ENCODE measurements around the gene TNKS1BP1.

The TNKS1BP1 gene

DNA sequence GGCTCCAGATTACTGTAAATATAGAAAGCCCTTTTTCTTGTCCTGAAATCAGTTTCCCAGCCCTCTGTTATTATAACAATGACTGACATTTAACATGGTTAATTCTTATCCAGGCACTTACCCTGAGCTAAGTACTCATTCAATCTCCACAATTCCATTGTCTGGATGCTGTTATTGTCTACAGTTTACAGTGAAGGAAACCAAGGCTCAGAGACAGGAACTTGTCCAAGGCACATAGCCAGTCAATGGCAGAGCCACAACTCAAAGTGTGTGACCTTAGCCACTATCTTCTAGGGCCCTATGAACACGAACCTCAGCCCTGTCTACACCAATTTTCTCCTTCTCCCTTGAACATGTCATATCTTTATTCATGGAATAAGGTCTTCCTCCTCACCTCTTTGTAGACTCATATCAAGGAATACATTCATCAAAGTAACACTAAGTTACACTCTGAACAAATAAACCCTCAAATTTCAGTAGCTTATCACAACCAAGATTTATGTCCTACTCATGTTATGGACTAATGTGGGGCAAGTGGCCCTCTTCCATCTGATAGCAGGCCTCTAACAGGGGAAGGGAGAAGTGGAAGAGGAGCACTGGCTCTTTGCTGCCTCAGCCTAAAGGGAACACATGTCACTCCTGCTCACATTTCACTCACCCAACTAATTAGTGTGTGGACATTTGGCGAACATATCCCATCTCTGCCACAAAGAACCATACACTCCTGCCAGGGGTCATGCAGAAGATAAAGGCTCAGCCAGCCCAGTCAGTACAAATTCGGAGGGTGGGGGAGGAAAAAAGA lies 48.4 kb downstream of the TNKS1BP1 start:
- Histone ChIP-seq H2AFZ (ENCODE audit: low read length) (no peak overlapping the region), H3K4me2 (ENCODE audit: low read length) (no peak overlapping the region), H3K4me3 (ENCODE audit: low read depth, low read length, poor library complexity, severe bottlenecking) (no peak overlapping the region), H3K4me1 (ENCODE audit: insufficient read depth, low read length, severe bottlenecking) (no peaks in the 10 kb centered on the region), H3K9me3 (ENCODE audit: low read length) (peaks cover 5% of the 10 kb centered on the region; the same call in 1 of the 2 replicates), H4K20me1 (ENCODE audit: insufficient read depth, low read length) (no peaks in the 10 kb centered on the region), H3K27me3 (ENCODE audit: insufficient read depth, low read length) (no peaks in the 10 kb centered on the region), H3K79me2 (ENCODE audit: insufficient read depth, low read length) (no peaks in the 10 kb centered on the region), H3K9me2 (ENCODE audit: low read depth, low read length) (no peaks in the 10 kb centered on the region), H3K36me3 (ENCODE audit: insufficient read depth, low read length) (no peaks in the 10 kb centered on the region), H3F3A (ENCODE audit: insufficient read depth, low read length) (no peaks in the 10 kb centered on the region), H3K27ac (ENCODE audit: low read depth, low read length, poor library complexity, severe bottlenecking) (no peak overlapping the region), H3K9ac (ENCODE audit: low read length) (no peak overlapping the region)
- TF ChIP-seq, protein P1, sequence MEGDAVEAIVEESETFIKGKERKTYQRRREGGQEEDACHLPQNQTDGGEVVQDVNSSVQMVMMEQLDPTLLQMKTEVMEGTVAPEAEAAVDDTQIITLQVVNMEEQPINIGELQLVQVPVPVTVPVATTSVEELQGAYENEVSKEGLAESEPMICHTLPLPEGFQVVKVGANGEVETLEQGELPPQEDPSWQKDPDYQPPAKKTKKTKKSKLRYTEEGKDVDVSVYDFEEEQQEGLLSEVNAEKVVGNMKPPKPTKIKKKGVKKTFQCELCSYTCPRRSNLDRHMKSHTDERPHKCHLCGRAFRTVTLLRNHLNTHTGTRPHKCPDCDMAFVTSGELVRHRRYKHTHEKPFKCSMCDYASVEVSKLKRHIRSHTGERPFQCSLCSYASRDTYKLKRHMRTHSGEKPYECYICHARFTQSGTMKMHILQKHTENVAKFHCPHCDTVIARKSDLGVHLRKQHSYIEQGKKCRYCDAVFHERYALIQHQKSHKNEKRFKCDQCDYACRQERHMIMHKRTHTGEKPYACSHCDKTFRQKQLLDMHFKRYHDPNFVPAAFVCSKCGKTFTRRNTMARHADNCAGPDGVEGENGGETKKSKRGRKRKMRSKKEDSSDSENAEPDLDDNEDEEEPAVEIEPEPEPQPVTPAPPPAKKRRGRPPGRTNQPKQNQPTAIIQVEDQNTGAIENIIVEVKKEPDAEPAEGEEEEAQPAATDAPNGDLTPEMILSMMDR (IDR thresholded peaks at IDR 0.05; ENCODE audit: low read length): no peak
- no peak for TF ChIP-seq EZH2 (IDR thresholded peaks at IDR 0.05; ENCODE audit: borderline replicate concordance, low read length)

DNA sequence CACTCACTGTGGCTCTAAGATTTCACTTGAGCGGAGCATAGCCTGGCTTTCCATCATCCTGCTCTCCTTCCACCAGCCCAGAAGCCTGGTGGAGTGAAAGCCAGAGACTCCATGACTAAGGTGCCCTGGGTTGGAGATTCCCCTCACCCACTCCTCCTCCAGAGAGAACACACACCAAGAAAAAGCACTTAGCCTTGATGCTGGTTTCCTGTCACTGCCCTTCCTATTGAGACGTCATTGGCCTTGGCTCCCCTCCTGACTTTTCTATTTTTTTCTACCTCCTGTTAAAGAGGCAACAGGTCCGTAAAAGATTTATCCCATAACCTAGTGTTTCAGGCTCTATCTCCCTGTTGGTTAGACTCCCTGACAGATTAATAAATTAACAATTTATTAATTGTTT lies 49.2 kb downstream of the TNKS1BP1 start:
- Histone ChIP-seq H3K4me3 (ENCODE audit: low read depth, low read length, poor library complexity, severe bottlenecking) (no peak overlapping the region), H3K79me2 (ENCODE audit: insufficient read depth, low read length) (no peaks in the 10 kb centered on the region), H3F3A (ENCODE audit: insufficient read depth, low read length) (no peaks in the 10 kb centered on the region), H4K20me1 (ENCODE audit: insufficient read depth, low read length) (no peaks in the 10 kb centered on the region), H3K9me3 (ENCODE audit: low read length) (peaks cover 5% of the 10 kb centered on the region; the same call in 1 of the 2 replicates), H2AFZ (ENCODE audit: low read length) (no peak overlapping the region), H3K9me2 (ENCODE audit: low read depth, low read length) (no peaks in the 10 kb centered on the region), H3K4me1 (ENCODE audit: insufficient read depth, low read length, severe bottlenecking) (no peaks in the 10 kb centered on the region), H3K4me2 (ENCODE audit: low read length) (no peak overlapping the region), H3K9ac (ENCODE audit: low read length) (no peak overlapping the region), H3K27me3 (ENCODE audit: insufficient read depth, low read length) (no peaks in the 10 kb centered on the region), H3K27ac (ENCODE audit: low read depth, low read length, poor library complexity, severe bottlenecking) (no peak overlapping the region), H3K36me3 (ENCODE audit: insufficient read depth, low read length) (no peaks in the 10 kb centered on the region)
- TF ChIP-seq, protein P1 (IDR thresholded peaks at IDR 0.05; ENCODE audit: low read length): no peak
- no peak for TF ChIP-seq EZH2 (IDR thresholded peaks at IDR 0.05; ENCODE audit: borderline replicate concordance, low read length)

DNA sequence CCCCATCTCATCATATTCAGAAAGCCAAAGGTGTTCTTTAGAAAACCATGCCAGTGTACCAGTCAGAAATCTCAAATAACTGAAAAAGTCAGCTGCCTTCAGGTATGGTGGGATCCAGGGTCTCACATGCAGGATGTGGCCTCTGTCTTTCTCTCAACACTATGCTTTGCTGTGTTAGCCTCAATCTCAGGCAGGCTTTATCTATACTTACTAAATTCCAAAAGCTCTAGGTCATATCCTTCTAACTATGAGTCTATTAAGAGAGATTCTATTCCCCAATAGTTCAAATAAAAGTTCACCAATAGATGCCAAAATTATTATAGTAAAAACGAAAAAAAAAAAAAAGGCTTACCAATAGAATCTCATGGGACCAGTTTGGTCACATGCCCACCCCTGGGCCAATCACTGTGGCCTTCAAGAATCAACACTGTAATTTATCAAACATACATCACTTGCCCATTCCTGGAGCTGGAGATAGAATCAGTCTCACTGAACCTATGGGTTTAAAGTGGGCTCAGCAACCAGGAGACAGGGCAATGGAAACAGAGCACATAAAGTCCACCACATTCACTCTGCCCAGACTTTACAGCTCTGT lies 49.8 kb downstream of the TNKS1BP1 start:
- Histone ChIP-seq H3K4me3 (ENCODE audit: low read depth, low read length, poor library complexity, severe bottlenecking) (no peak overlapping the region), H4K20me1 (ENCODE audit: insufficient read depth, low read length) (no peaks in the 10 kb centered on the region), H3F3A (ENCODE audit: insufficient read depth, low read length) (no peaks in the 10 kb centered on the region), H3K79me2 (ENCODE audit: insufficient read depth, low read length) (no peaks in the 10 kb centered on the region), H3K27ac (ENCODE audit: low read depth, low read length, poor library complexity, severe bottlenecking) (no peak overlapping the region), H3K9ac (ENCODE audit: low read length) (no peak overlapping the region), H3K36me3 (ENCODE audit: insufficient read depth, low read length) (no peaks in the 10 kb centered on the region), H3K4me1 (ENCODE audit: insufficient read depth, low read length, severe bottlenecking) (no peaks in the 10 kb centered on the region), H2AFZ (ENCODE audit: low read length) (no peak overlapping the region), H3K9me2 (ENCODE audit: low read depth, low read length) (no peaks in the 10 kb centered on the region), H3K4me2 (ENCODE audit: low read length) (no peak overlapping the region), H3K9me3 (ENCODE audit: low read length) (peaks cover 5% of the 10 kb centered on the region; the same call in 1 of the 2 replicates), H3K27me3 (ENCODE audit: insufficient read depth, low read length) (no peaks in the 10 kb centered on the region)
- TF ChIP-seq, protein P1 (IDR thresholded peaks at IDR 0.05; ENCODE audit: low read length): no peak
- no peak for TF ChIP-seq EZH2 (IDR thresholded peaks at IDR 0.05; ENCODE audit: borderline replicate concordance, low read length)

Data from OCI-LY1 (cell line).